ENCODE data around the gene RNF186.
A peak's percentile ranks its signal among the peaks of the same experiment; 100 is the strongest.

The RNF186 gene

DNA sequence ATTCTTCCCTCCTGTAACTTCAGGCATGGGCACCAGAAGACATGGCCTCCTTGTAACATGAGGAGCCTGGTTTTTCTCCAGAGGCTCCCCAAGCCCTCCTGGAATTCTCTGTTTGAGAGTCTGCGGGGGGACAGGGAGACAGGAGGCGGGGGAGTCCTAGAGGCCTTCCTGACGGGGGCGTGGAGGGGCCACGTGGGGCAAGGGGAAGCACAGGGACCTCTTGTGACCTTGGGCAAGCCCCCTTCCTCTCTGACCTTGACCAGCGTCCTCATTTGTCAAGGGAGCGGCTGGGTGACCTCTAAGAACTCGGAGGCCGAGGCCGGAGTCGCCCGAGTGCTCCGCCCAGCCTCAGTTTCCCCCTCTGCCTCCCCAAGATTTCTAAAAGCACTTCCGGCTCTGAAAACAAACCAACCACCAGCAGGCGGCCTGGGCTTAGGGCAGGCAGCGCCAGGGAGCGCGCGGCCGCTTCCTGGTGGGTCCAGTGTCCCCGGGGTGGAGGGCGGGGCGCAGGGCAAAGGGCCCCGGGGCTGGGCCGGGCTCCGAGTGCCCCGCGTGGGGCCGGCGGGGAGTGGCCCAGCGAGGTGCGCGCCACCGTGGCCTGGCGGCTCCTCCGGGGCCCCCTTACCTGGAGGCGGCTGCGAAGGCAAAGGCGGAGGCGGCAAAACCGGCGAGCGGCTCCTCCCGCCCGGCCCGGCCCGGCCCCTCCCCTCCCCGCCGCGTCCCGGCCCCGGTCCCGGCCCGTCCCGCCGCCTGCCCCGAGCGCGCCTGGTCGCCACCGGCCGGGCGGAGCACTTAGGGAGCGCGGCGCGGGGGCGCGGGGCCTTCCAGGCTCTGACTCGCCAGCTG, 15.6 kb downstream of the RNF186 start, which contains the start of gene TMCO4:
Gene TMCO4 (minus strand): TSS at position 687 of the 846 bp plus-strand sequence. CDS start 19,158 bp downstream, outside the sequence.
- no peak for TF ChIP-seq L3MBTL2 (conservative IDR thresholded peaks at IDR 0.05)
- TF ChIP-seq SUZ12 (IDR thresholded peaks at IDR 0.05): no peak
- no peak for TF ChIP-seq SP1 (IDR thresholded peaks at IDR 0.05)
- no peak for TF ChIP-seq FOXK2 (IDR thresholded peaks at IDR 0.05)
- no peak for TF ChIP-seq ZNF384 (IDR thresholded peaks at IDR 0.05)
- no peak for TF ChIP-seq FOXA1 (IDR thresholded peaks at IDR 0.05)
- DNase-seq (ENCODE audit: extremely low spot score): peak; percentile 58
- ChIA-PET CTCF (no interaction called here), POLR2A (no interaction called here)

DNA sequence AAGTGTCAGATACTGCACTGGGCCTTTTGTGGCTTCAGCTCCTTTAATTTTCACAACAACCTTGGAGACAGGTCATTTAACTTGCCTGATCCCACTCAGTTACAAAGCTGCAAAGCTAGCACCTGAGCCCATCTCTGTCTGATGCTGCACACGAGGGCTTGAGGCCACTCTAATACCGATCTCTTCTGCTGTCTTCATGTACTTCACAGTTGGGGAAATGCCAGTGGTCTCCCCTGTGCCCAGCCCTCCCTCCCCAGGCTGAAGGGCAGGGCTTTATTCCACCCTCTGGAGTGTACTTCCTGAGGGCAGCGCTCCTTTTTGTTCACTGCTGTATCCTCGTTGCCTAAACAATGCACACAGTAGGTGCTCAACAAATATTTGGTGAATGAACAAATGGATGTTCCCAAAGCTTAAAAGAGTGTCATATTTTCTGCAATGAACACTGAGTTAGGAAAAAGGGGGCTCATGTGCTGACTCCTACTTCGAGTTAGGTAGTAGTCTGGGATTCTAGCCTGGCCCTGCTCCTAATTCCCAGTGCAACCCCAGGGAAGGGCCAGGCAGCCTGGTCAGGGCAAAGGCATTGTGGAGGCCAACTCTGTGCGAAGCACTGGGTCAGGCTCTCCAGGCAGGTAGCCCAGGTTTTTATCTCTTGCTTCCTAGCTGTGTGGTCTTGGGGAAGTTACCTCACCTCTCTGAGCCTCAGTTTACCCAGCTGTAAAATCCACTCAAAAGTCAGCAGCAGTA, 16.4 kb downstream of the RNF186 start:
- no peak for DNase-seq (ENCODE audit: extremely low spot score)
- TF ChIP-seq, protein P1, sequence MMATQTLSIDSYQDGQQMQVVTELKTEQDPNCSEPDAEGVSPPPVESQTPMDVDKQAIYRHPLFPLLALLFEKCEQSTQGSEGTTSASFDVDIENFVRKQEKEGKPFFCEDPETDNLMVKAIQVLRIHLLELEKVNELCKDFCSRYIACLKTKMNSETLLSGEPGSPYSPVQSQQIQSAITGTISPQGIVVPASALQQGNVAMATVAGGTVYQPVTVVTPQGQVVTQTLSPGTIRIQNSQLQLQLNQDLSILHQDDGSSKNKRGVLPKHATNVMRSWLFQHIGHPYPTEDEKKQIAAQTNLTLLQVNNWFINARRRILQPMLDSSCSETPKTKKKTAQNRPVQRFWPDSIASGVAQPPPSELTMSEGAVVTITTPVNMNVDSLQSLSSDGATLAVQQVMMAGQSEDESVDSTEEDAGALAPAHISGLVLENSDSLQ (IDR thresholded peaks at IDR 0.05): no peak
- ChIA-PET POLR2A (interaction anchor here (1.1 kb wide), 2 partner anchors 9 to 83 kb away, joined by 3 read pairs; partner anchors contain the start of gene OTUD3), CTCF (interaction anchor here (0.6 kb wide), 1 partner anchor 776 kb away, joined by 3 read pairs; no protein-coding TSS in a partner anchor)

DNA sequence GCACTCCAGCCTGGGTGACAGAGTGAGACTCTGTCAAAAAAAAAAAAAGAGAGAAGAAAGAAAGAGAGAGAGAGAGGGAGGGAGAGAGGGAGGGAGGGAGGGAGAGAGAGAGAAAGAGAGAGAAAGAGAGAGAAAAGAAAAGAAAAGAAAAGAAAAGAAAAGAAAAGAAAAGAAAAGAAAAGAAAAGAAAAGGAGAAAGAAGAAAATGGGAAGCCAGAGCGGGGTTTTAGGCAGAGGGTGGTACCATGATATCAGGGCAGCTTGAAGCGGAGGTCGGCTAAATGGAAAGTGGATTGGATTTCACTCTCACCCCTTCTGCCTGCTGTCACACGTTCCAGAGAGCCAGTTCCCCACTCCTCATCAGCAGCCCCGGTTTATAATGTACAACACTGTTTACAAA, 17.3 kb downstream of the RNF186 start:
- CTCF ChIA-PET: no interaction called here
- POLR2A ChIA-PET: interaction anchor here (1.1 kb wide), 2 partner anchors 8 to 84 kb away, joined by 3 read pairs; partner anchors contain the start of gene OTUD3
- DNase-seq (ENCODE audit: extremely low spot score): no peak
- TF ChIP-seq L3MBTL2 (conservative IDR thresholded peaks at IDR 0.05) (no peak), FOXA1 (IDR thresholded peaks at IDR 0.05) (no peak), ELF4 (IDR thresholded peaks at IDR 0.05) (no peak), TARDBP (IDR thresholded peaks at IDR 0.05) (no peak), ARNT (IDR thresholded peaks at IDR 0.05) (no peak), SP1 (IDR thresholded peaks at IDR 0.05) (no peak), FOXM1 (IDR thresholded peaks at IDR 0.05; ENCODE audit: borderline replicate concordance) (no peak), FOXK2 (IDR thresholded peaks at IDR 0.05) (no peak), CTBP1 (IDR thresholded peaks at IDR 0.05; ENCODE audit: borderline replicate concordance) (no peak), LEF1 (IDR thresholded peaks at IDR 0.05; ENCODE audit: borderline replicate concordance) (no peak), NFRKB (IDR thresholded peaks at IDR 0.05) (no peak), HDGF (IDR thresholded peaks at IDR 0.05; ENCODE audit: borderline replicate concordance) (no peak), ZNF384 (IDR thresholded peaks at IDR 0.05) (no peak), SUZ12 (IDR thresholded peaks at IDR 0.05) (no peak)
- TF ChIP-seq, protein P1 (IDR thresholded peaks at IDR 0.05): no peak

DNA sequence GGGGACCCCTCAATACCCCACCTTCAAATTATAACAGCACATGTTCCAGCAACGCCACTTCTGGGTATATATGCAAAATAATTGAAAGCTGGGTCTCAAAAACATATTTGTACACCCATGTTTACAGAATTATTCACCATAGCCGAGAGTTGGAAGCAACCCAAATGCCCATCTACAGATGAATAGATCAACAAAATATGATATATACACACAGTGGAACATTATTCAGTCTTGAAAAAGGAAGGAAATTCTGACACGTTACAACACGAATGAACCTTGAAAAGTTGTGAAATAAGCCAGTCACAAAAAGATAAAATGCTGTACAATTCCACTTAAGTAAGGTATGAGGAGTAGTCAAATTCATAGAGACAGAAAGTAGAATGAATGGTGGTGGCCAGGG, 20.5 kb downstream of the RNF186 start:
- DNase-seq (ENCODE audit: extremely low spot score): no peak
- TF ChIP-seq FOXM1 (IDR thresholded peaks at IDR 0.05; ENCODE audit: borderline replicate concordance): no peak
- no peak for TF ChIP-seq ZNF384 (IDR thresholded peaks at IDR 0.05)
- no peak for TF ChIP-seq BHLHE40 (IDR thresholded peaks at IDR 0.05; ENCODE audit: borderline replicate concordance)
- TF ChIP-seq SUZ12 (IDR thresholded peaks at IDR 0.05): no peak
- no peak for TF ChIP-seq ELF4 (IDR thresholded peaks at IDR 0.05)
- TF ChIP-seq HDGF (IDR thresholded peaks at IDR 0.05; ENCODE audit: borderline replicate concordance): no peak
- no peak for TF ChIP-seq TARDBP (IDR thresholded peaks at IDR 0.05)
- TF ChIP-seq L3MBTL2 (conservative IDR thresholded peaks at IDR 0.05): no peak
- CTCF ChIA-PET: no interaction called here
- POLR2A ChIA-PET: no interaction called here

DNA sequence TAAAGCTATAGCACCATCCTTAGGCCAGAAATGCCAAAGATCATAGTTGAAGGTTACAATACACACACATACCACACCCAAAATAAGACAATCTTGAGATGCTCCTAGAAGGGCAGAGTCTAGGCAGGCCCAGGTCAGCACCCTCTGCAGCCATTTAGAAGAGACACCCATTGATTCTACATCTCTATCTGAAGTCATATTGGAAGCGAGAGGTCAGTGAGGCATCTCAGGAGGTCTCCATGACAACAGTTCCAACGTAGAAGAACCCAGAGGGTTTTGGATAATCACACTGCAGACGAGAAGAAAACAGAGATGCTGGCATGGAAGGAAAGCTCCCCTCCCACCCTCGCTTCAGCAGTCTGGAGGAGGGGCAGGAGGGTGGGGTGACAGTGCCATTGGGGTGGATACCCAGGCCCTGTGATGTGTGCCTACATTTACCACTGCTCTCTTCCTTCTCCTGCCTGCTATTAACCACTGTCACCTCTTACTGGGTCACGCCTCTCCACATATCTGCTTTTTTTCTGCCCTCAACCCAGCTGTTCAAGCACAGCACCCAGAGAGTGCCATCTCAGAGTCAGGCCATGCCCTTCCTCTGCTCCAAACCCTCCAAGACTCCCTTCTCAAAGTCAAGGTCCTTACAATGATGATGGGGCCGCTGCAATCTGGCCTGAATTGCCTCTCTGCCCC, 21.6 kb downstream of the RNF186 start:
- no peak for DNase-seq (ENCODE audit: extremely low spot score)
- ChIA-PET POLR2A (no interaction called here), CTCF (no interaction called here)
- no peak for TF ChIP-seq TARDBP (IDR thresholded peaks at IDR 0.05)
- no peak for TF ChIP-seq ARNT (IDR thresholded peaks at IDR 0.05)
- TF ChIP-seq NFRKB (IDR thresholded peaks at IDR 0.05): no peak
- no peak for TF ChIP-seq FOXK2 (IDR thresholded peaks at IDR 0.05)
- TF ChIP-seq ELF4 (IDR thresholded peaks at IDR 0.05): no peak
- TF ChIP-seq FOXA1 (IDR thresholded peaks at IDR 0.05): no peak
- no peak for TF ChIP-seq SP1 (IDR thresholded peaks at IDR 0.05)
- TF ChIP-seq SUZ12 (IDR thresholded peaks at IDR 0.05): no peak
- no peak for TF ChIP-seq BHLHE40 (IDR thresholded peaks at IDR 0.05; ENCODE audit: borderline replicate concordance)
- TF ChIP-seq, protein P1 (IDR thresholded peaks at IDR 0.05): no peak
- no peak for TF ChIP-seq HDGF (IDR thresholded peaks at IDR 0.05; ENCODE audit: borderline replicate concordance)
- no peak for TF ChIP-seq LEF1 (IDR thresholded peaks at IDR 0.05; ENCODE audit: borderline replicate concordance)
- no peak for TF ChIP-seq ZNF384 (IDR thresholded peaks at IDR 0.05)
- no peak for TF ChIP-seq L3MBTL2 (conservative IDR thresholded peaks at IDR 0.05)
- no peak for TF ChIP-seq CTBP1 (IDR thresholded peaks at IDR 0.05; ENCODE audit: borderline replicate concordance)
- no peak for TF ChIP-seq FOXM1 (IDR thresholded peaks at IDR 0.05; ENCODE audit: borderline replicate concordance)

Measured in HEK293T (cell line).